Smooth muscle cell (in vitro differentiated cells): Measurements from ENCODE around the gene FES. TPM values are rescaled to one million over a fixed set of nuclear protein-coding genes. Genes with fewer than 3 reads are reported as not detected.

Experiments used
- DNase-seq: peaks from one replicate; lab custom pipeline; 2025; ENCODE audit not compliant: unreplicated experiment; lab: John Stamatoyannopoulos, UW
- H2AFZ ChIP-seq: fragments of 200-600 bp; sonication (generic); 2 replicates; pipeline ENCODE4 v1.6.0; 2016; ENCODE audit warnings: antibody characterized with exemption, low read depth, mild to moderate bottlenecking
- H3F3A ChIP-seq: fragments of 200-600 bp; sonication (generic); 2 replicates; pipeline ENCODE4 v1.6.0; 2017; ENCODE audit warnings: antibody characterized with exemption, low read depth
- H3K27ac ChIP-seq: fragments of 200-600 bp; sonication (generic); 2 replicates; pipeline ENCODE4 v1.5.1; 2016; ENCODE audit warnings: low read depth, mild to moderate bottlenecking
- H3K27me3 ChIP-seq: fragments of 200-600 bp; sonication (generic); 2 replicates; pipeline ENCODE4 v1.6.1; 2016; ENCODE audit warnings: low read depth, mild to moderate bottlenecking
- H3K36me3 ChIP-seq: fragments of 200-600 bp; sonication (generic); 2 replicates; pipeline ENCODE4 v1.5.1; 2016; ENCODE audit warnings: low read depth
- H3K4me1 ChIP-seq: fragments of 200-600 bp; sonication (generic); 2 replicates; pipeline ENCODE4 v1.5.1; 2016; ENCODE audit warnings: low read depth
- H3K4me2 ChIP-seq: fragments of 200-600 bp; sonication (generic); 2 replicates; pipeline ENCODE4 v1.6.0; 2016; ENCODE audit warnings: mild to moderate bottlenecking
- H3K4me3 ChIP-seq: fragments of 200-600 bp; sonication (generic); 2 replicates; pipeline ENCODE4 v1.5.1; 2016; ENCODE audit warnings: mild to moderate bottlenecking
- H3K79me2 ChIP-seq: fragments of 200-600 bp; sonication (generic); 2 replicates; pipeline ENCODE4 v1.6.0; 2016; ENCODE audit warnings: low read depth, mild to moderate bottlenecking
- H3K9ac ChIP-seq: fragments of 200-600 bp; sonication (generic); 2 replicates; pipeline ENCODE4 v1.6.0; 2016; ENCODE audit warnings: low read depth
- H3K9me3 ChIP-seq: fragments of 200-600 bp; sonication (generic); replicated peaks from 2 replicates; pipeline ENCODE4 v1.5.1; 2016; ENCODE audit warnings: low read depth
- H4K20me1 ChIP-seq: fragments of 200-600 bp; sonication (generic); 2 replicates; pipeline ENCODE4 v1.6.0; 2016; ENCODE audit warnings: low read depth
- CTCF ChIP-seq: fragments of 200-600 bp; sonication (generic); IDR thresholded peaks from 2 replicates; pipeline ENCODE4 v1.5.1; 2017; ENCODE audit warnings: borderline replicate concordance, mild to moderate bottlenecking, antibody characterized with exemption; ENCODE audit not compliant: insufficient read depth, poor library complexity, severe bottlenecking
- WGBS: methylation state at CpG from one replicate; pipeline ENCODE4 v1.1.7; 2016; ENCODE audit warnings: low lambda C conversion rate; 5-methylcytosine and 5-hydroxymethylcytosine counted together
- polyA plus RNA-seq: library from polyadenylated mRNA; unstranded; fragments of >200 nt; fragmentation: Nextera tagmentation; extraction: Ambion mirVana; gene quantifications from 2 replicates; pipeline ENCODE4 v1.2.1, GENCODE V29; 2016
- total RNA-seq: library from RNA; depleted of rRNA; stranded (reverse); fragments of >200 nt; gene quantifications from 2 replicates; pipeline ENCODE4 v1.2.3, GENCODE V29; 2014

FES gene
- total and polyA plus RNA-seq, 2 experiments from 2014 or later, result 4.9 to 6.2 TPM

- DNase-seq, result no peak
- Histone ChIP-seq H3K9ac (no peak overlapping the region), H3K36me3 (no peaks in the 10 kb centered on the region), H3K4me1 (peaks cover 7% of the 10 kb centered on the region), H4K20me1 (no peaks in the 10 kb centered on the region), H3K4me2 (peak overlapping the region; percentile 93), H3K79me2 (no peaks in the 10 kb centered on the region), H3F3A (peaks cover 5% of the 10 kb centered on the region), H2AFZ (peak overlapping the region; percentile 99), H3K4me3 (peak overlapping the region; percentile 68), H3K27me3 (no peaks in the 10 kb centered on the region), H3K27ac (no peak overlapping the region), H3K9me3 (no peaks in the 10 kb centered on the region)
- TF ChIP-seq CTCF, result no peak
- WGBS, result 69% methylated on average over 14 of the region's 14 CpGs
Measured at GRCh38 chr15:90901175-90902039, 17.1 kb downstream of the FES start.

GRCh38 chr15:90902040-90902839 is 17.9 kb downstream of the FES start:
- H2AFZ ChIP-seq, result peak overlapping the region; percentile 99
- H3F3A ChIP-seq, result peaks cover 5% of the 10 kb centered on the region
- peak overlapping the region; percentile 68 for H3K4me3 ChIP-seq
- H3K36me3 ChIP-seq, result no peaks in the 10 kb centered on the region
- no peaks in the 10 kb centered on the region for H3K79me2 ChIP-seq
- H3K9me3 ChIP-seq, result no peaks in the 10 kb centered on the region
- WGBS, result under 1% methylated on average over 48 of the region's 71 CpGs
- H3K27ac ChIP-seq, result peak overlapping the region; percentile 39
- H3K4me1 ChIP-seq, result peaks cover 7% of the 10 kb centered on the region
- DNase-seq, result peak; percentile 54
- peak overlapping the region; percentile 93 for H3K4me2 ChIP-seq
- no peak overlapping the region for H3K9ac ChIP-seq
- H4K20me1 ChIP-seq, result no peaks in the 10 kb centered on the region
- TF ChIP-seq CTCF, result peak; percentile 60
- no peaks in the 10 kb centered on the region for H3K27me3 ChIP-seq

- peak within 1 kb of the TSS; percentile 39 for H3K27ac ChIP-seq
- H3K36me3 ChIP-seq, result no peaks in the 10 kb centered on the region
- H3K4me3 ChIP-seq, result peak within 1 kb of the TSS; percentile 68
- peak; percentile 38 for DNase-seq
- WGBS, result 2% methylated on average over 47 of the region's 81 CpGs
- peaks cover 7% of the 10 kb centered on the region for H3K4me1 ChIP-seq
- no peaks in the 10 kb centered on the region for H3K27me3 ChIP-seq
- H3F3A ChIP-seq, result peaks cover 5% of the 10 kb centered on the region
- H3K9ac ChIP-seq, result peak within 1 kb of the TSS; percentile 39
- no peaks in the 10 kb centered on the region for H4K20me1 ChIP-seq
- peak within 1 kb of the TSS; percentile 100 for H3K4me2 ChIP-seq
- peak within 1 kb of the TSS; percentile 99 for H2AFZ ChIP-seq
- TF ChIP-seq CTCF, result no peak
- no peaks in the 10 kb centered on the region for H3K9me3 ChIP-seq
- H3K79me2 ChIP-seq, result no peaks in the 10 kb centered on the region
Measured at GRCh38 chr15:90902840-90903732, 18.8 kb downstream of the FES start, which contains the start of gene MAN2A2. Gene MAN2A2 (plus strand): TSS chr15:90903302. CDS start chr15:90904208, 906 bp downstream.
